H1 (cell line): ENCODE data around the gene TMEM204. TPM values are rescaled to one million over a fixed set of nuclear protein-coding genes. Genes with fewer than 3 reads are reported as not detected.

ENCODE experiments used
- CTCF ChIA-PET: fragments of 300-600 bp; sonication (Branson Sonifier 250); formaldehyde crosslinking; loops from one replicate; lab custom pipeline; 2021; ENCODE audit not compliant: partially characterized antibody; lab: Charles Lee
- POLR2A ChIA-PET: fragments of 300-600 bp; sonication (Branson Sonifier 250); formaldehyde crosslinking; loops from one replicate; lab custom pipeline; 2021; ENCODE audit warnings: inconsistent platforms; ENCODE audit not compliant: partially characterized antibody; lab: Charles Lee
- DNase-seq, 2 experiments: peaks; one replicate each; pipeline versions ENCODE4 v3.0.0 to v3.0.0-alpha.2; 2010 to 2022; ENCODE audit warnings: low spot score in 2 of 2, low read depth in 1 of 2, mixed read lengths in 1 of 2
- FAIRE-seq: peaks from 2 replicates; lab custom pipeline; 2011; peaks lifted over from hg19 to GRCh38; lab: Jason Lieb, UNC
- H2AFZ ChIP-seq: 2 replicates; pipeline ENCODE4 v1.8.1; 2012; ENCODE audit warnings: low read length, inconsistent platforms
- H2AK5ac ChIP-seq: 2 replicates; pipeline ENCODE4 v1.6.1; 2013; ENCODE audit warnings: low read depth, low read length
- H2BK120ac ChIP-seq: replicated peaks from 2 replicates; pipeline ENCODE3; 2013; ENCODE audit warnings: low read depth, low read length, inconsistent platforms
- H2BK12ac ChIP-seq: 2 replicates; pipeline ENCODE4 v1.6.1; 2013; ENCODE audit warnings: low read depth, low read length
- H2BK15ac ChIP-seq: 2 replicates; pipeline ENCODE4 v1.6.1; 2013; ENCODE audit warnings: low read length
- H2BK20ac ChIP-seq: 2 replicates; pipeline ENCODE4 v1.6.1; 2013; ENCODE audit warnings: low read length
- H2BK5ac ChIP-seq: 2 replicates; pipeline ENCODE4 v1.6.1; 2013; ENCODE audit warnings: low read depth, low read length
- H3K14ac ChIP-seq: 2 replicates; pipeline ENCODE4 v1.6.1; 2013; ENCODE audit warnings: inconsistent platforms; ENCODE audit not compliant: insufficient read length
- H3K18ac ChIP-seq: 2 replicates; pipeline ENCODE4 v1.6.1; 2013; ENCODE audit warnings: low read length; ENCODE audit errors: extremely low read depth
- H3K23ac ChIP-seq: 2 replicates; pipeline ENCODE4 v1.6.1; 2013; ENCODE audit warnings: inconsistent platforms; ENCODE audit not compliant: insufficient read length
- H3K23me2 ChIP-seq: 2 replicates; pipeline ENCODE4 v1.6.1; 2013; ENCODE audit warnings: low read depth, low read length
- H3K27ac ChIP-seq: 2 replicates; pipeline ENCODE4 v1.6.1; 2011; ENCODE audit warnings: low read depth, low read length, inconsistent platforms
- H3K27me3 ChIP-seq, 4 experiments: replicated peaks in 1 of 4; 1 replicate in 1 of 4; 2 replicates in 3 of 4; pipeline versions ENCODE4 v1.6.1 to v1.8.1; 2011 to 2013; ENCODE audit warnings: low read length in 3 of 4, mild to moderate bottlenecking in 3 of 4, inconsistent platforms in 2 of 4, mixed read lengths in 2 of 4, moderate library complexity in 1 of 4; ENCODE audit not compliant: control insufficient read depth in 3 of 4, insufficient read depth in 3 of 4; ENCODE audit errors: extremely low read depth in 1 of 4
- H3K36me3 ChIP-seq, 4 experiments: 2 replicates each; pipeline versions ENCODE4 v1.6.1 to v1.8.1; 2011 to 2013; ENCODE audit warnings: mild to moderate bottlenecking in 4 of 4, low read length in 3 of 4, moderate library complexity in 2 of 4, control low read depth in 1 of 4, inconsistent platforms in 1 of 4; ENCODE audit not compliant: insufficient read depth in 4 of 4, control insufficient read depth in 2 of 4
- H3K4ac ChIP-seq: replicated peaks from 2 replicates; pipeline ENCODE3; 2013; ENCODE audit warnings: low read length, low read depth, mixed read lengths, inconsistent platforms; ENCODE audit not compliant: insufficient read length
- H3K4me1 ChIP-seq, 4 experiments: replicated peaks in 1 of 4; 1 replicate in 1 of 4; 2 replicates in 3 of 4; pipeline versions ENCODE4 v1.6.1 to v1.8.1; 2011 to 2013; ENCODE audit warnings: low read length in 3 of 4, inconsistent platforms in 2 of 4, mixed read lengths in 1 of 4; ENCODE audit not compliant: insufficient read depth in 4 of 4, control insufficient read depth in 3 of 4
- H3K4me2 ChIP-seq, 2 experiments: 2 replicates each; pipeline versions ENCODE4 v1.6.1 to v1.8.1; 2011 to 2013; ENCODE audit warnings: low read depth in 2 of 2, low read length in 2 of 2, control low read depth in 1 of 2, inconsistent platforms in 1 of 2, mild to moderate bottlenecking in 1 of 2; ENCODE audit not compliant: insufficient read depth in 1 of 2
- H3K4me3 ChIP-seq, 4 experiments: fragments of 200-600, 300-600 bp in 1 of 4; sonication (generic), shearing (Covaris generic), sonication (Bioruptor Twin) in 1 of 4; 2 replicates each; pipeline versions ENCODE4 v1.5.1 to v1.8.1; 2011 to 2016; ENCODE audit warnings: low read length in 4 of 4, low read depth in 3 of 4, control low read depth in 2 of 4, inconsistent platforms in 2 of 4, mild to moderate bottlenecking in 2 of 4, mixed read lengths in 1 of 4, moderate library complexity in 1 of 4; ENCODE audit not compliant: insufficient read depth in 2 of 4; ENCODE audit errors: extremely low read depth in 1 of 4
- H3K56ac ChIP-seq: replicated peaks from 2 replicates; pipeline ENCODE3; 2013; ENCODE audit warnings: low read depth, mild to moderate bottlenecking, mixed read lengths, low read length, inconsistent platforms; ENCODE audit not compliant: insufficient read length
- H3K79me1 ChIP-seq: 2 replicates; pipeline ENCODE4 v1.6.1; 2013; ENCODE audit warnings: low read depth, low read length, control low read depth
- H3K79me2 ChIP-seq, 2 experiments: 2 replicates each; pipeline versions ENCODE4 v1.6.1 to v1.8.1; 2012 to 2013; ENCODE audit warnings: low read length in 2 of 2, mild to moderate bottlenecking in 2 of 2, inconsistent platforms in 1 of 2; ENCODE audit not compliant: insufficient read depth in 2 of 2, control insufficient read depth in 1 of 2
- H3K9ac ChIP-seq, 4 experiments: replicated peaks in 1 of 4; 1 replicate in 1 of 4; 2 replicates in 3 of 4; pipeline versions ENCODE4 v1.6.1 to v1.8.1; 2011 to 2013; ENCODE audit warnings: low read depth in 3 of 4, low read length in 3 of 4, control low read depth in 2 of 4, mild to moderate bottlenecking in 2 of 4, moderate library complexity in 2 of 4, inconsistent platforms in 1 of 4; ENCODE audit errors: extremely low read depth in 1 of 4
- H3K9me3 ChIP-seq, 2 experiments: 2 replicates each; pipeline versions ENCODE4 v1.6.1 to v1.8.1; 2012 to 2013; ENCODE audit warnings: mild to moderate bottlenecking in 2 of 2, moderate library complexity in 2 of 2, control low read depth in 1 of 2, inconsistent platforms in 1 of 2, low read depth in 1 of 2, low read length in 1 of 2, mixed read lengths in 1 of 2; ENCODE audit not compliant: insufficient read depth in 2 of 2
- H4K20me1 ChIP-seq, 2 experiments: replicated peaks in 1 of 2; 2 replicates each; pipeline versions ENCODE3 to v1.8.1; 2011 to 2013; ENCODE audit warnings: inconsistent platforms in 2 of 2, low read length in 2 of 2, mild to moderate bottlenecking in 1 of 2; ENCODE audit not compliant: insufficient read depth in 2 of 2, control insufficient read depth in 1 of 2
- H4K5ac ChIP-seq: 2 replicates; pipeline ENCODE4 v1.6.1; 2013; ENCODE audit warnings: low read length, low read depth, mixed read lengths, inconsistent platforms; ENCODE audit not compliant: insufficient read length
- H4K8ac ChIP-seq: 2 replicates; pipeline ENCODE4 v1.8.0; 2013; ENCODE audit warnings: mild to moderate bottlenecking, moderate library complexity, low read length, inconsistent platforms; ENCODE audit not compliant: insufficient read depth; ENCODE audit errors: extremely low read depth
- H4K91ac ChIP-seq: replicated peaks from 2 replicates; pipeline ENCODE3; 2013; ENCODE audit warnings: low read length, mixed read lengths, inconsistent platforms; ENCODE audit not compliant: insufficient read length
- HDAC6 ChIP-seq: IDR thresholded peaks from one replicate; pipeline ENCODE4 v1.7.1; 2012; ENCODE audit warnings: low read depth, mild to moderate bottlenecking, inconsistent platforms, low read length, moderate library complexity
- JUN ChIP-seq: IDR thresholded peaks from 2 replicates; pipeline ENCODE4 v1.6.1; 2011; ENCODE audit warnings: low read depth, mild to moderate bottlenecking, improper control_type of control experiment, low read length
- PHF8 ChIP-seq: fragments of 200-600 bp; sonication (generic); conservative IDR thresholded peaks from 2 replicates; pipeline ENCODE4 v1.7.1; 2012; ENCODE audit warnings: low read depth, mild to moderate bottlenecking, inconsistent platforms, low read length, moderate library complexity
- POLR2AphosphoS5 ChIP-seq: IDR thresholded peaks from 2 replicates; pipeline ENCODE4 v1.6.1; 2011; ENCODE audit warnings: low read depth, low read length
- RAD21 ChIP-seq, 2 experiments: IDR thresholded peaks in 1 of 2; conservative IDR thresholded peaks in 1 of 2; 2 replicates each; pipeline ENCODE4 v1.6.1; 2011; ENCODE audit warnings: low read depth in 2 of 2, low read length in 2 of 2, improper control_type of control experiment in 1 of 2, inconsistent platforms in 1 of 2, mild to moderate bottlenecking in 1 of 2, moderate library complexity in 1 of 2
- RNF2 ChIP-seq: fragments of 200-900, 300-1000 bp; sonication (generic); IDR thresholded peaks from 2 replicates; pipeline ENCODE4 v1.7.1; 2016; ENCODE audit warnings: borderline replicate concordance, low read depth, mild to moderate bottlenecking, antibody characterized with exemption, low read length; ENCODE audit not compliant: poor library complexity, severe bottlenecking; ENCODE audit errors: missing control alignments
- RXRA ChIP-seq: IDR thresholded peaks from 2 replicates; pipeline ENCODE4 v1.6.1; 2011; ENCODE audit warnings: low read depth, mild to moderate bottlenecking, low read length, moderate library complexity; ENCODE audit not compliant: insufficient read depth
- SAP30 ChIP-seq: fragments of 300-600 bp; sonication (generic); IDR thresholded peaks from 2 replicates; pipeline ENCODE4 v1.7.1; 2012; ENCODE audit warnings: low read length, moderate library complexity, mild to moderate bottlenecking, inconsistent platforms; ENCODE audit not compliant: insufficient read depth, insufficient replicate concordance
- SIRT6 ChIP-seq: IDR thresholded peaks from one replicate; pipeline ENCODE4 v1.7.1; 2012; ENCODE audit warnings: low read length, inconsistent platforms
- SIX5 ChIP-seq: IDR thresholded peaks from 2 replicates; pipeline ENCODE4 v1.6.1; 2011; ENCODE audit warnings: mild to moderate bottlenecking, low read depth, low read length
- SP4 ChIP-seq: IDR thresholded peaks from 2 replicates; pipeline ENCODE4 v1.6.1; 2012; ENCODE audit warnings: low read length, inconsistent platforms
- WGBS, 2 experiments: shearing (Covaris generic) in 1 of 2; methylation state at CpG; one replicate each; pipeline versions ENCODE4 v1.1.6 to v1.1.7; 2013 to 2015; ENCODE audit warnings: low lambda C conversion rate in 2 of 2, mixed read lengths in 2 of 2, inconsistent platforms in 1 of 2, low coverage in 1 of 2, missing lambda C conversion rate in 1 of 2; ENCODE audit not compliant: insufficient replicate concordance in 2 of 2, insufficient coverage in 1 of 2, insufficient read length in 1 of 2; ENCODE audit errors: extremely low coverage in 1 of 2, missing lambda C conversion rate in 1 of 2; 5-methylcytosine and 5-hydroxymethylcytosine counted together
- polyA plus RNA-seq, 7 experiments: library from polyadenylated mRNA; depleted of rRNA in 3 of 7; stranded (reverse) in 5 of 7; unstranded in 2 of 7; fragments of >200 nt in 5 of 7; fragments of 200-250 nt in 2 of 7; gene quantifications; 1 replicate in 5 of 7; 2 replicates in 1 of 7; 4 replicates in 1 of 7; pipeline versions ENCODE4 v1.2.1 to v1.2.3, GENCODE V29; 2011 to 2013; ENCODE audit warnings: missing spikeins in 2 of 7, mixed read lengths in 2 of 7
- total RNA-seq: library from RNA; stranded (reverse); fragmentation: NEBNext Ultra II Directional; extraction: Animal tissue kit (Norgen Biotek cat#: 25700); gene quantifications from 2 replicates; pipeline ENCODE4 v1.2.1, GENCODE V29; 2021
- TF ChIP-seq, protein P1 (sequence below): IDR thresholded peaks from 2 replicates; pipeline ENCODE4 v1.6.1; 2011; ENCODE audit warnings: low read depth, mild to moderate bottlenecking, low read length; ENCODE audit not compliant: insufficient read depth
- TF ChIP-seq, protein P2 (sequence below): IDR thresholded peaks from 2 replicates; pipeline ENCODE4 v1.6.1; 2012; ENCODE audit warnings: inconsistent platforms

Gene TMEM204
- total and polyA plus RNA-seq, 2 of the 8 experiments (the other 6 are each of a cell fraction or from before 2014, with no cell fraction given): not detected

DNA sequence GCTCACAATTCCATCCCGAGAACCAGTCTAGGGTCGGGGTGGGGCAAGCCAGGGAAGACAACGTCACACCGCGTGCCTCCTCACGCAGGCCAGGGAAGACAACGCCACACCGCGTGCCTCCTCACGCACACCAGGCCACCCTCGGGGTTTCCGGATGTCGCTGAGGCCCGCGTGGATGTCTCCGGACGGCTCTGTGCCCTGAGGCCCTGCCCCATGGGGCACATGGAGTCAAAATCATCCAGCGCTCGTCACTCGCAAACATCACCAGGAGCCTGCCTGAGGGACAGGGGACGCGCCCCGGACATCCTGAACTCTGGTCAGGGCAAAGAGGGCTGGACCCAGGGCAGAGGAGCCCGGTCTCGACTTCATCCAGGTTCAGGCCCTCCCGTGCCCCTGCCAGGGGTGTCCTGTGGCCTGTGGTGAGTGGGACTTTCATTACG is 3.7 kb downstream of the TMEM204 start:
- no peak overlapping the region for H4K5ac ChIP-seq
- H3K9me3 ChIP-seq: no peaks in the 10 kb centered on the region
- H3K4me2 ChIP-seq: no peak overlapping the region
- no peaks in the 10 kb centered on the region; a peak in 1 of 7 replicates for H3K4me1 ChIP-seq
- peaks cover 4 to 9% of the 10 kb centered on the region in 2 experiments for H4K20me1 ChIP-seq
- no peaks in the 10 kb centered on the region for H3K23me2 ChIP-seq
- no peak overlapping the region for H3K56ac ChIP-seq
- no peaks in the 10 kb centered on the region for H3K79me1 ChIP-seq
- H2BK20ac ChIP-seq: no peak overlapping the region
- H2AFZ ChIP-seq: no peak overlapping the region
- H3K9ac ChIP-seq: no peak overlapping the region
- WGBS, 2 experiments: 93% methylated on average over 15 of the region's 27 CpGs; no CpG with 5 or more reads in 1 of the 2 experiments
- POLR2A ChIA-PET: interaction anchor here (1.4 kb wide), 1 partner anchor 26 kb away, joined by 4 read pairs; no protein-coding TSS in a partner anchor
- no peak overlapping the region for H2AK5ac ChIP-seq
- H4K91ac ChIP-seq: no peak overlapping the region
- no peak overlapping the region for H2BK120ac ChIP-seq
- CTCF ChIA-PET: interaction anchor here (0.6 to 3.0 kb wide), 2 partner anchors 13 to 27 kb away, joined by 3 to 10 read pairs; no protein-coding TSS in a partner anchor
- no peaks in the 10 kb centered on the region for H3K27me3 ChIP-seq
- no peak overlapping the region for H3K14ac ChIP-seq
- no peaks in the 10 kb centered on the region for H3K79me2 ChIP-seq
- H2BK15ac ChIP-seq: no peak overlapping the region
- H2BK5ac ChIP-seq: no peak overlapping the region
- H4K8ac ChIP-seq: no peak overlapping the region
- H3K36me3 ChIP-seq: no peaks in the 10 kb centered on the region; a peak in 2 of 8 replicates
- no peak overlapping the region for H3K4ac ChIP-seq
- DNase-seq (no peak), FAIRE-seq (no peak)
- no peak overlapping the region for H2BK12ac ChIP-seq
- no peak overlapping the region for H3K18ac ChIP-seq
- no peak overlapping the region for H3K27ac ChIP-seq
- H3K23ac ChIP-seq: no peak overlapping the region
- no peak overlapping the region for H3K4me3 ChIP-seq
- TF ChIP-seq, protein P1, sequence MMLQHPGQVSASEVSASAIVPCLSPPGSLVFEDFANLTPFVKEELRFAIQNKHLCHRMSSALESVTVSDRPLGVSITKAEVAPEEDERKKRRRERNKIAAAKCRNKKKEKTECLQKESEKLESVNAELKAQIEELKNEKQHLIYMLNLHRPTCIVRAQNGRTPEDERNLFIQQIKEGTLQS: no peak
- TF ChIP-seq PHF8: no peak
- no peak for TF ChIP-seq RAD21 (IDR thresholded peaks at IDR 0.05 in 1 of 2, conservative IDR thresholded peaks at IDR 0.05 in 1 of 2; ENCODE audit: low read depth in 2 of 2, low read length in 2 of 2)
- TF ChIP-seq SIRT6: no peak
- TF ChIP-seq, protein P2, sequence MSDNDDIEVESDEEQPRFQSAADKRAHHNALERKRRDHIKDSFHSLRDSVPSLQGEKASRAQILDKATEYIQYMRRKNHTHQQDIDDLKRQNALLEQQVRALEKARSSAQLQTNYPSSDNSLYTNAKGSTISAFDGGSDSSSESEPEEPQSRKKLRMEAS: no peak
- no peak for TF ChIP-seq RXRA
- no peak for TF ChIP-seq SIX5
- no peak for TF ChIP-seq HDAC6
- TF ChIP-seq JUN: no peak
- TF ChIP-seq POLR2AphosphoS5: no peak
- TF ChIP-seq SP4: no peak
- no peak for TF ChIP-seq RNF2
- no peak for TF ChIP-seq SAP30
